GM19372 (cell line): Measurements from ENCODE around the gene NINJ2.
"Not testable (repeated sequence)": the region's sequence is repeated elsewhere in the genome, so short reads cannot be mapped to it uniquely, and the experiment has no call there.

ENCODE experiments used
- ATAC-seq: cut with Tn5 transposase; IDR thresholded peaks from one replicate; pipeline ENCODE4 v1.9.1; 2021; ENCODE audit warnings: mild to moderate bottlenecking, low read depth, moderate library complexity; ENCODE audit not compliant: unreplicated experiment

Gene NINJ2

DNA sequence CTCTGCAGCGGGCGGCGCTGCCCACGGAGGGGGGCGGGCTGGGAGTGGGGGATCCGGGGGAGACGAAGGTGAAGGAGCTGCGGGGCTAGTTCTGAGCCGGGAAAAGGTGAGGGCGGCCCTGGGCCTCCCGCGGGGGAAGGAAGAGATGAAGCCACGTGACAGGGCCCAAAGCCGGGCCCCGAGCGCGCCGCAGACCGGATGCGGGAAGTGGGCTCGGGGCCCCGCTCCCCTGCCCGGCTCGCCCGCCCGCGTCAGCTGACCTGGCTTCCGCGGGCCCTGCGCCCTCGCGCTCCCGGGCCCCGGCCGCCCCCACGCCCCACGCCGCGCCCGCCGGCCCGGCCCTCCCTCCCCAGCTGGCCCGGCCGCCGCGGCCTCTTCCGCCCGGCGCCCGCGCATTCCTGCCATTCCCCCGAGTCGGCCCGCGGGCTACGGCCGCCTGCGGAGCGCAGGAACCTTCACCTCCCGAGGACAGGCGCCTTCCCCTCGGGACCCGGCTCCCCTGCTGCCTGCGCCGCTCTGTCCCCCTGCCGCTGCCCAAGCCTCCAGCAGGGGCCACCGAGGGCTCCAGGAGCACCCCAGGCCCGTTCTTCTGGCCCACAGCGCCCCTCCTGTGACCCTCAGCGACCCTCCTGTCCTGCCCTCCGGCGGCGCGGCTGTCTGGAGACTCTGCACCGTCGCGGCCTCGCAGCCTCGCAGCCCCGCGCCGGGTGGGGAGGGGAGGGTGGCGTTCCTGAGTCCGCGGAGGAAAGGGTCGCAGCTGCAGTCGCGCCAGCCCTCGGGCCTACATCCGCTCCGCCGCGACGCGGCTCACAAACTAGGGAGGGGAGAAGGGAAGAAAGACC, 20.4 kb downstream of the NINJ2 start:
- ATAC-seq: peak; percentile 75

- not testable (repeated sequence) for ATAC-seq
These were observed 21.9 kb downstream of the NINJ2 start for GRCh38 chr12:641321-641720.

DNA sequence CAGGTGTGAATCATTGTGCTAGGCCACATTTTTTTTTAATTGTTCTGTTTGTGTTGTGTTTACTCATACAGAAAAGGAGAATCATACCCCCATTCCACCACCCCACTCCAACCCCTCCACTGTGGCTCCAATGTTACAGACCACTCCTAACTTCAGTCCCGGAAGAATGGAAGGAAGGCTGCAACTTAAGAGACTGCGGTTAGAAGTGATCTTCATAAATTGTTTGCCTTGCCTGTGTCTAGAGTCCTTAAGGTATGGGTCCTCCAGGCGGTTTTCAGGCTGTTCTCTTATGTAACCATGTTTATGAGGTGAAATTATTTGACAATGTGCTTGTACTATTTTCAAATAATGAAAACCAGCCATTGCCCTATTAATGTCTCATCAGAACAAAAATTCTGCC, 22.5 kb downstream of the NINJ2 start:
- no peak for ATAC-seq

DNA sequence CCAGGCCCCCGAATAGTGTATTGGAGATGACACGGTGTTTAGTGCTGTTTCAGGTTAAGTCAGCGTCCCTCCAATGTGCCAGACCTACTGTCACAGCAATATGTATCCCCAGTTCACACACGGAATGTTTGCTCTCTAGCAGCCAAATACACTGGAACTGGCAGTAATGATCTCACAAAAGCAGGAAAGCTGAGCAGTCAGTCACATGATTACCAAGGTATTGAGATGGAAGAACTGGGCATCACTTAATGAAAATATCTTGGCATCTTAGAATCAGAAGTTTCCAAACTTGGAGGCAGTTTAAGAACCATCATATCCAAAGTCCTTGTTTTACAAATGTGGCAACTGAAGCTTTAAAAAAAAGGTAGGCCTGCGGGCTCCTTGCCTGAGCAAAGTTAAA, 23.3 kb downstream of the NINJ2 start:
- no peak for ATAC-seq

GRCh38 chr12:639566-639965, 23.7 kb downstream of the NINJ2 start:
- no peak for ATAC-seq

DNA sequence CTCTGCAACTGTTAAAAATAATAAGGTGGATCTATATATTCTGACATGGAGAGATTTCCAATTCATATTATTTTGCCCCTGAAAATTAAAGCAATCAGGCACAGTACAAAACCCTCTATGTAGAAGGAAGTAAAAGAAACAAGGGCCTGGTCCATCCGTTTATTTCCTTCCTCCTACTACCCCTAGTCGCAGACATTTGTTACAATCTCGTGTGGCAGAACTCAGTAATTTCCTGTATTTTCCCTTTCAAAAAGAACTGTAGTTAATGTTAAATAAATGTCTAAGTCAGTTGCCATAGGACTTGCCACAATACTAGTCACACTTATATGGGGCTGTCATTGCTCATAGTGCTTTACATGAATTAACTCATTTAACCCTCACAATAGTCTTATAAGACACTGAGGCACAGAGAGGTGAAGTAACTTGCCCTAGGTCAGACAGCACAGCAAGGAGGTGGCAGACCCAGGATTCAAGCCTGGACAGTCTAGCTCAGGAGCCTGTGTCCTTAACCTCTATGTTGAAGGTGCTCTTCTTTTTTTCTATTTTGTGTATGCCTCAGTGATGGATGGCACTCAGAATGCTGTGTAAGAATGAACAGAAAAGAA, 24.2 kb downstream of the NINJ2 start:
- no peak for ATAC-seq

DNA sequence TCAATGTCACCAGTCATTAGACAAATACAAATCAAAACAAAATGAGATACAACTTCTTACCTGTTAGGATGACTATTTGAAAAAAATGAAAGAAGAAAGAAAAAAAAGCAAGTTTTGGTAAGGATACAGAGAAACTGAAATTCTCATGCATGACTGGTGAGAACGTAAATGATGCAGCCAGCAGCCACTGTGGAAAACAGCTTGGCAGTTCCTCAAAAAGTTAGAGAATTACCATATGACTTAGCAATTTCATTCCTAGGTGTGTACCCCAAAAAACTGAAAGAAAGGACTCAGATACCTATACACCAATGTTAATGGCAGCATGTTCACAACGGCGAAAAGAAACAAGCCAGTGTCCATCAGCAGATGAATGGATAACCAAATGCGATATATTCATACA, 26.6 kb downstream of the NINJ2 start:
- no peak for ATAC-seq

- no peak for ATAC-seq
These were observed 29.5 kb downstream of the NINJ2 start for GRCh38 chr12:633731-634130.

- ATAC-seq: no peak
These were observed 31.0 kb downstream of the NINJ2 start for GRCh38 chr12:632102-632696.

- ATAC-seq: peak; percentile 89
These were observed 32.3 kb downstream of the NINJ2 start for GRCh38 chr12:630656-631632.

DNA sequence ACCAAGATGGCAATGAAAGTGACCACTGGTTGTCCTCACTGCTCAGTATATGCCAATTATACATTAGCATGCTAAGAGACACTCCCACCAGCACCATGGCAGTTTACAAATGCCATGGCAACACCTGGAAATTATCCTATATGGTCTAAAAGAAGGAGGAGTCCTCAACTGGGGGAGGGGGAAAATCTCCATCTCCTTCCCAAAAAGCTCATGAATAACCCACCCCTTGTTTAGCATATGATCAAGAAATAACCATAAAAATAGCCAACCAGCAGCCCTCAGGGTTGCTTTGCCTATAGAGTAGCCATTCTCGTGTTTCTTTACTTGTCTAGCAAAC, 34.5 kb downstream of the NINJ2 start:
- ATAC-seq: not testable (repeated sequence)

DNA sequence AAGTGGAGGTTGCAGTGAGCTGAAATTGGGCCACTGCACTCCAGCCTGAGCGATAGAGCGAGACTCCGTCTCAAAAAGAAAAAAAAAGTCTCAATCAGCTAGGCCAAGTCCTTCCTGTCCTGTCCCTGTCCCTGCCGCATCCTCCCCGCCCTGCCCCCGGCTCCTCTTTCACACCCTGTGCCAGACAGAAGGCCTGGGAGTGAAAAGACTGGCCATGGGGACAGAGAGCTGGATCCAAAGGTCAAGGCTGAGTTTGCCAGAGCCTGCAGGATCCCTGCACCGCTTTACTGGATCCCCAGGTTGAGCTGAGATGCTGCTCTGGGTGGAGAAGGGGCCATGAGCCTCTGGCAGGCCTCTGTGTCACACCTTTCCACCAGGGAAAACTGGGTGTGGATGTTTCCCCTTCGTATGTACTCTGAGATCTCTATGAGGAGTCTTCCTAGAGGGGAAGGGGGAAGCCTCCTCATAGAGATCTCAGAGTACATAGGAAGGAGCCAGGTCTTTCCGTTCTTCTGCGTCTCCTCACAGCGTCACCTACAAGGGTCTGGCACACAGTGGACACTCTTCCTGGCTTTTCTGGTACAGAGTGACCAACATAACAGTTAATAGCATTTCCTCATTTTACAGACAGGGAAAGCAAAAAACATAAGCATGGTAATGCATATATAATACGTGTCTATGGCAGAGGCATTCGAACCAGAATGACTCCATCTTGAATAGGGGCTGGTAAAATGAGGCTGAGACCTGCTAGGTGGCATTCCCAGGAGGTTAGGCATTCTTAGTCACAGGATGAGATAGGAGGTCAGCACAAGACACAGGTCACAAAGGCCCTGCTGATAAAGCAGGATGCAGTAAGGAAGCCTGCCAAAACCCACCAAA, 35.1 kb downstream of the NINJ2 start:
- ATAC-seq: no peak

- no peak for ATAC-seq
These were observed 36.0 kb downstream of the NINJ2 start for GRCh38 chr12:627285-627684.

DNA sequence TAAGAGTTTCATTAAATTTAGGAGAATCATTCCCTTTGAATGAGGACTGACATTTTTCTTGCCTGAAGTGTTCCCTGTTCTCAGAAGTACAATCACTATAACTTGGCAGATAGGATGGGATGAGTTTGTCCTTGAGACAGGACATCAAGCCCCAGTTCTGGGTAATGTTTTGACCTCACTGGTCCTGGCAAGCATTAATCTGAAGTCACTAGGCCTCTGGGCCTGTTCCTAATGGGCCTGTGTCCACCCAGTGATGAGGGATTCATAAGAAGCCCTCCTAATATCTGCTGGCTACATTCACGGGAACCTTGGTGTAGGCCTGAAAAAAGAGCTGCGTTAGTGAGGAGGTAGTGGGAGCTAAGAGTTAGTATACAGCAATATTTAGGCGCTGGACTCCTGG, 37.2 kb downstream of the NINJ2 start:
- ATAC-seq: no peak

GRCh38 chr12:623865-624372, 39.3 kb downstream of the NINJ2 start:
- no peak for ATAC-seq

DNA sequence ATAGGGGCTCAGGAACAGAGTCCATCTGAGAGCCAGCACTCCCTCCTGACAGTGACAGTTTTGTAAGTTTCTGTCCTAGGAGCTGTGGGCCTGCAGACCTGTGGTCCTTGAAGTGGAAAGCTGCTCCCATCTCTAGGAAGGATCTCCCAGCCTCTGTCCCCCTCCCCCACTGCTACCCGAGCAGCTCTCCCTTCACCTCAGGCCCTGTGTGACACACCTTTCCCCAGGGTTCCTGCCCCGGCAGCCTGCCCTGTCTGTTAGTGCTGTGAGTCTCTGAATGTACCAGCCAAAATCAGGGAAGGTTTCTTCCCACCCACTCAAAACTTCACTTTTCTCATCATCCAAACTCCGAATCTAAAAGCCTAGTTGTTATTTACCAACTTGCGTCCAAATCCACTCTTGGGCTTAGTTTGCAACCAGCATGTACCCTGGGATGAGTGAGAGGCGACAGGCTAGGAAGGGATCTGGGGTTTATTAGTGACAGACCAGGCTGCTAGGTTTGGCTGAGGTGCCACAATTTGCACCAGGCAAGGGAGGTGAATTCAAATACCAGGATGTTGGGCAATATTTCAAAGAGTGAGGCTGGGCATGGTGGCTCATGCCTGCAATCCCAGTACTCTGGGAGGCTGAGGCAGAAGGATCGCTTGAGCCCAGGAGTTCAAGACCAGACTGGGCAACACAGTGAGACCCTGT, 39.9 kb downstream of the NINJ2 start:
- ATAC-seq: no peak

DNA sequence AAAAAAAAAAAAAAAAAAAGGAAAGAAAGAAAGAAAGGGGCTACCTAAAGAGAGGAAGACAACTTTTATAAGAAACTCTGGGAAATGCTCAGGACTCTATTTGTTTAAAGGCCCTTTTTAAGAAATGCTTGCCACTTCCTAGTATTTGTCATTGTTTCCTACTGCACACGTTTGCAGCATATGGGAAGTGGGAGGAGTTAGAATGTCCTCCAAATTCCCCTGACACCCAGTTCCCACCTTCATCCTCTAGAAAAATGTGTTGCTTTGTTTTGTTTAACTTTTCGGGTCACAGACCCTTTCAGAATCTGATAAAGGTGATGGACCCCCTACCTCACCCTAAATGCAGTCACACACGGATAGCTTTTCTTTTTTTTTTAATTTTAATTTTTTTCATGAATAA, 40.8 kb downstream of the NINJ2 start:
- no peak for ATAC-seq

- ATAC-seq: no peak
These were observed 43.9 kb downstream of the NINJ2 start for GRCh38 chr12:619346-619745.

- ATAC-seq: no peak
These were observed 44.6 kb downstream of the NINJ2 start for GRCh38 chr12:618605-619004.
